DOHH2 (cell line): Measurements from ENCODE around the gene STN1.

Experiments used
- EZH2phosphoT487 ChIP-seq: fragments of 200-600 bp; sonication (generic); IDR thresholded peaks from 2 replicates; pipeline ENCODE4 v1.6.1; 2017; ENCODE audit warnings: borderline replicate concordance, mild to moderate bottlenecking, antibody characterized with exemption, low read length, moderate library complexity, mixed read lengths
- TF ChIP-seq, protein P1 (sequence below): fragments of 200-600 bp; sonication (generic); IDR thresholded peaks from one replicate; pipeline ENCODE4 v1.5.1; 2014; ENCODE audit warnings: antibody characterized with exemption, mild to moderate bottlenecking, low read depth, low read length; ENCODE audit not compliant: poor library complexity, severe bottlenecking

DNA sequence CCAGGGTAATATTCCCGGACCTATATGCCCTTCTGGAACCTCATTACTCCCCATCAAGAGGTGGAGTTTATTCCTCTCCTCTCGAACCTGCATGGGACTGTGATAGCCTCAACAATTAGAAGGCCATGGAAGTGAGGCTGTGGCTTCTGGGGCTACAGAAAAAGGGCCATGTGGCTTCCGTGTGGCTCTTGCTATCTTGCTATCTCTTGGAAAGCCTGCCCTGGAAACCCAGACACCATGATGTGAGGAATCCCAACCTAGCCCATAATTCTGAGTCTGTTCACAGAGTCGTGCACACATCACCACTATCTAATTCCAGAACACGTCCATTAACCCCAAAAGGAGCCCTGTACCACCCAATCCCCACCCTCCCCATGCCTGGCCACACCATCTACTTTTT lies 41.8 kb downstream of the STN1 start:
- TF ChIP-seq, protein P1, sequence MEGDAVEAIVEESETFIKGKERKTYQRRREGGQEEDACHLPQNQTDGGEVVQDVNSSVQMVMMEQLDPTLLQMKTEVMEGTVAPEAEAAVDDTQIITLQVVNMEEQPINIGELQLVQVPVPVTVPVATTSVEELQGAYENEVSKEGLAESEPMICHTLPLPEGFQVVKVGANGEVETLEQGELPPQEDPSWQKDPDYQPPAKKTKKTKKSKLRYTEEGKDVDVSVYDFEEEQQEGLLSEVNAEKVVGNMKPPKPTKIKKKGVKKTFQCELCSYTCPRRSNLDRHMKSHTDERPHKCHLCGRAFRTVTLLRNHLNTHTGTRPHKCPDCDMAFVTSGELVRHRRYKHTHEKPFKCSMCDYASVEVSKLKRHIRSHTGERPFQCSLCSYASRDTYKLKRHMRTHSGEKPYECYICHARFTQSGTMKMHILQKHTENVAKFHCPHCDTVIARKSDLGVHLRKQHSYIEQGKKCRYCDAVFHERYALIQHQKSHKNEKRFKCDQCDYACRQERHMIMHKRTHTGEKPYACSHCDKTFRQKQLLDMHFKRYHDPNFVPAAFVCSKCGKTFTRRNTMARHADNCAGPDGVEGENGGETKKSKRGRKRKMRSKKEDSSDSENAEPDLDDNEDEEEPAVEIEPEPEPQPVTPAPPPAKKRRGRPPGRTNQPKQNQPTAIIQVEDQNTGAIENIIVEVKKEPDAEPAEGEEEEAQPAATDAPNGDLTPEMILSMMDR: no peak
- TF ChIP-seq EZH2phosphoT487: no peak
